ENCODE measurements around the gene B3GNT5. TPM values are rescaled to one million over a fixed set of nuclear protein-coding genes. Genes with fewer than 3 reads are reported as not detected.

B3GNT5 gene
- total RNA-seq, 2 experiments from 2014 or later, result 0.60 to 0.73 TPM

GRCh38 chr3:183315739-183316138 is 62.7 kb downstream of the B3GNT5 start:
- no peak overlapping the region for H3K27ac ChIP-seq (ENCODE audit: low read depth in 1 of 2, low read length in 2 of 2)
- ChIA-PET POLR2A (no interaction called here), CTCF (no interaction called here)
- H3K9me3 ChIP-seq (ENCODE audit: control insufficient read depth in 1 of 2, insufficient read depth in 1 of 2, low read length in 2 of 2), result no peaks in the 10 kb centered on the region
- Mint-ChIP-seq H3K36me3 (ENCODE audit: low read depth) (no peaks in the 10 kb centered on the region), H3K4me3 (no peak overlapping the region), H3K27ac (no peak overlapping the region), H3K9me3 (no peaks in the 10 kb centered on the region), H3K4me1 (ENCODE audit: low read depth) (peaks cover 11% of the 10 kb centered on the region), H3K27me3 (no peaks in the 10 kb centered on the region)
- H3K27me3 ChIP-seq (ENCODE audit: control insufficient read depth in 1 of 2, insufficient read depth in 2 of 2, low read length in 2 of 2), result no peaks in the 10 kb centered on the region
- no peak for ATAC-seq (ENCODE audit: poor library complexity)
- H3K4me3 ChIP-seq (ENCODE audit: low read length), result no peak overlapping the region
- H3K4me1 ChIP-seq (ENCODE audit: insufficient read depth, low read length), result no peaks in the 10 kb centered on the region
- no peak for DNase-seq
- intact Hi-C loops (cut with DNase I, micrococcal nuclease), result no loop called here
- no peak for TF ChIP-seq CTCF (IDR thresholded peaks at IDR 0.05)
- H3K36me3 ChIP-seq (ENCODE audit: insufficient read depth, low read length), result peaks cover 12% of the 10 kb centered on the region

- no peak overlapping the region for H3K4me3 Mint-ChIP-seq
- no peak overlapping the region for H3K4me3 ChIP-seq (ENCODE audit: low read length)
- H3K9me3 Mint-ChIP-seq, result no peaks in the 10 kb centered on the region
- ChIA-PET POLR2A (no interaction called here), CTCF (no interaction called here)
- H3K27me3 ChIP-seq (ENCODE audit: control insufficient read depth in 1 of 2, insufficient read depth in 2 of 2, low read length in 2 of 2), result no peaks in the 10 kb centered on the region
- no peaks in the 10 kb centered on the region for H3K9me3 ChIP-seq (ENCODE audit: control insufficient read depth in 1 of 2, insufficient read depth in 1 of 2, low read length in 2 of 2)
- ATAC-seq (ENCODE audit: poor library complexity) (no peak), DNase-seq (no peak)
- H3K4me1 ChIP-seq (ENCODE audit: insufficient read depth, low read length), result no peaks in the 10 kb centered on the region
- intact Hi-C loops (cut with DNase I, micrococcal nuclease), result no loop called here
- no peaks in the 10 kb centered on the region for H3K36me3 Mint-ChIP-seq (ENCODE audit: low read depth)
- H3K27ac ChIP-seq (ENCODE audit: low read depth in 1 of 2, low read length in 2 of 2), result no peak overlapping the region
- peaks cover 8% of the 10 kb centered on the region for H3K36me3 ChIP-seq (ENCODE audit: insufficient read depth, low read length)
- no peak for TF ChIP-seq CTCF (IDR thresholded peaks at IDR 0.05)
- no peak overlapping the region for H3K27ac Mint-ChIP-seq
- peaks cover 11% of the 10 kb centered on the region for H3K4me1 Mint-ChIP-seq (ENCODE audit: low read depth)
- no peaks in the 10 kb centered on the region for H3K27me3 Mint-ChIP-seq
Observed at GRCh38 chr3:183317271-183317670, 64.2 kb downstream of the B3GNT5 start.

GRCh38 chr3:183317886-183318865 is 65.1 kb downstream of the B3GNT5 start:
- Histone ChIP-seq H3K4me3 (ENCODE audit: low read length) (no peak overlapping the region), H3K27ac (ENCODE audit: low read depth in 1 of 2, low read length in 2 of 2) (no peak overlapping the region), H3K9me3 (ENCODE audit: control insufficient read depth in 1 of 2, insufficient read depth in 1 of 2, low read length in 2 of 2) (no peaks in the 10 kb centered on the region), H3K36me3 (ENCODE audit: insufficient read depth, low read length) (peaks cover 8% of the 10 kb centered on the region), H3K27me3 (ENCODE audit: control insufficient read depth in 1 of 2, insufficient read depth in 2 of 2, low read length in 2 of 2) (no peaks in the 10 kb centered on the region), H3K4me1 (ENCODE audit: insufficient read depth, low read length) (no peaks in the 10 kb centered on the region)
- Mint-ChIP-seq H3K27ac (no peak overlapping the region), H3K36me3 (ENCODE audit: low read depth) (no peaks in the 10 kb centered on the region), H3K9me3 (no peaks in the 10 kb centered on the region), H3K27me3 (no peaks in the 10 kb centered on the region), H3K4me1 (ENCODE audit: low read depth) (peaks cover 11% of the 10 kb centered on the region), H3K4me3 (no peak overlapping the region)
- TF ChIP-seq CTCF (IDR thresholded peaks at IDR 0.05), result no peak
- ChIA-PET POLR2A (no interaction called here), CTCF (no interaction called here)
- intact Hi-C loops (cut with DNase I, micrococcal nuclease), result no loop called here
- ATAC-seq (ENCODE audit: poor library complexity) (no peak), DNase-seq (no peak)
